Ishikawa (cell line): ENCODE results near the gene CMSS1.

Experiments
- CEBPB ChIP-seq: IDR thresholded peaks from 2 replicates; pipeline ENCODE4 v1.6.1; 2012
- EGR1 ChIP-seq: IDR thresholded peaks from 2 replicates; pipeline ENCODE4 v1.6.1; 2012
- RAD21 ChIP-seq: IDR thresholded peaks from 2 replicates; pipeline ENCODE4 v1.6.1; 2012; ENCODE audit warnings: low read depth
- REST ChIP-seq: IDR thresholded peaks from 2 replicates; pipeline ENCODE4 v1.6.1; 2012; ENCODE audit warnings: low read depth, mild to moderate bottlenecking
- TAF1 ChIP-seq: IDR thresholded peaks from 2 replicates; pipeline ENCODE4 v1.6.1; 2012; ENCODE audit warnings: low read depth, mild to moderate bottlenecking
- TEAD4 ChIP-seq: IDR thresholded peaks from 2 replicates; pipeline ENCODE4 v1.6.1; 2012
- USF1 ChIP-seq: IDR thresholded peaks from 2 replicates; pipeline ENCODE4 v1.6.1; 2012
- YY1 ChIP-seq: IDR thresholded peaks from 2 replicates; pipeline ENCODE4 v1.6.1; 2012; ENCODE audit warnings: low read depth
- TF ChIP-seq, protein P1 (sequence below): IDR thresholded peaks from 2 replicates; pipeline ENCODE4 v1.6.1; 2012

DNA sequence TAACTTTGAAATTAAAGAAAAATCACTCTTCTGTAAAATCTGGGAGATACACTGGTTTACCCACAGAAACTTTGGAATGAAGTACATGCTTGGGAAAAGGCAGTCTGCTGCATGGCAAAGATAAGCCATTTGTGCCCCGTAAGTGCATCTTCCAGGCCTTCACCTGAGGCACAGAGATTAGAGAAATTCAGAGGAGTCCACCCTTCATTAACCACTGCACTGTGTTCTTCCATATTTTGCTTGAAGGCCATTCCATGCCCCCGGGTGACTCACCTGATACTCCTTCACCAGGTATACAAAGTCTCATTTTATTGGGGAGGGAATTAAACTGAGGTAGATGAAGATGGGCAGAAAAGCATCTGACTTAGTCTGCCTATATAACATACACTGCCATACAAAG is 53.0 kb downstream of the CMSS1 start:
- TF ChIP-seq YY1 (no peak), CEBPB (no peak), TAF1 (no peak), REST (no peak), RAD21 (no peak), TEAD4 (no peak), USF1 (no peak), EGR1 (no peak)
- TF ChIP-seq, protein P1, sequence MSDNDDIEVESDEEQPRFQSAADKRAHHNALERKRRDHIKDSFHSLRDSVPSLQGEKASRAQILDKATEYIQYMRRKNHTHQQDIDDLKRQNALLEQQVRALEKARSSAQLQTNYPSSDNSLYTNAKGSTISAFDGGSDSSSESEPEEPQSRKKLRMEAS: no peak
